Keratinocyte (primary cell): ENCODE measurements around the gene AARS2. TPM values are rescaled to one million over a fixed set of nuclear protein-coding genes. Genes with fewer than 3 reads are reported as not detected.
A peak's percentile ranks its signal among the peaks of the same experiment; 100 is the strongest.
"Not testable (repeated sequence)": the region's sequence is repeated elsewhere in the genome, so short reads cannot be mapped to it uniquely, and the experiment has no call there.

Experiments used
- DNase-seq: peaks from one replicate; pipeline ENCODE4 v3.0.0-alpha.2; 2011; ENCODE audit warnings: low read depth, missing footprints, low spot score
- FAIRE-seq: peaks from 2 replicates; lab custom pipeline; 2011; peaks lifted over from hg19 to GRCh38; lab: Jason Lieb, UNC
- H2AFZ ChIP-seq: 2 replicates; pipeline ENCODE4 v1.6.0; 2012; ENCODE audit warnings: low read length, control low read depth, inconsistent platforms; ENCODE audit not compliant: control insufficient read depth
- H3K27ac ChIP-seq: 2 replicates; pipeline ENCODE4 v1.5.1; 2011; ENCODE audit warnings: low read length; ENCODE audit not compliant: control insufficient read depth, insufficient read depth
- H3K27me3 ChIP-seq: 3 replicates; pipeline ENCODE4 v1.6.0; 2011; ENCODE audit warnings: low read length; ENCODE audit not compliant: control insufficient read depth, insufficient read depth; ENCODE audit errors: extremely low read depth
- H3K36me3 ChIP-seq, 2 experiments: 2 replicates in 1 of 2; 3 replicates in 1 of 2; pipeline ENCODE4 v1.5.1; 2011; ENCODE audit warnings: low read length in 2 of 2, mild to moderate bottlenecking in 1 of 2; ENCODE audit not compliant: control insufficient read depth in 2 of 2, insufficient read depth in 2 of 2; ENCODE audit errors: extremely low read depth in 1 of 2
- H3K4me1 ChIP-seq: 3 replicates; pipeline ENCODE4 v1.5.1; 2011; ENCODE audit warnings: low read length; ENCODE audit not compliant: control insufficient read depth, insufficient read depth; ENCODE audit errors: extremely low read depth
- H3K4me2 ChIP-seq: 3 replicates; pipeline ENCODE4 v1.6.0; 2011; ENCODE audit warnings: low read depth, low read length; ENCODE audit not compliant: control insufficient read depth, insufficient read depth; ENCODE audit errors: extremely low read depth
- H3K4me3 ChIP-seq, 3 experiments: fragments of 200-600 bp in 1 of 3; sonication (generic) in 1 of 3; 2 replicates in 2 of 3; 3 replicates in 1 of 3; pipeline ENCODE4 v1.5.1; 2011 to 2016; ENCODE audit warnings: low read length in 3 of 3, mild to moderate bottlenecking in 3 of 3, control low read depth in 2 of 3, inconsistent platforms in 1 of 3, low read depth in 1 of 3, mixed read lengths in 1 of 3, mixed run types in 1 of 3, moderate library complexity in 1 of 3; ENCODE audit not compliant: control insufficient read depth in 2 of 3, insufficient read depth in 2 of 3; ENCODE audit errors: extremely low read depth in 1 of 3
- H3K79me2 ChIP-seq: 2 replicates; pipeline ENCODE4 v1.6.0; 2012; ENCODE audit warnings: low read length; ENCODE audit not compliant: control insufficient read depth, insufficient read depth
- H3K9ac ChIP-seq: 3 replicates; pipeline ENCODE4 v1.6.0; 2011; ENCODE audit warnings: low read length; ENCODE audit not compliant: control insufficient read depth, insufficient read depth; ENCODE audit errors: extremely low read depth
- H3K9me1 ChIP-seq: 3 replicates; pipeline ENCODE4 v1.6.0; 2011; ENCODE audit warnings: low read length; ENCODE audit not compliant: control insufficient read depth, insufficient read depth; ENCODE audit errors: extremely low read depth
- H3K9me3 ChIP-seq: 2 replicates; pipeline ENCODE4 v1.5.1; 2012; ENCODE audit warnings: low read depth, low read length; ENCODE audit not compliant: control insufficient read depth
- H4K20me1 ChIP-seq: 3 replicates; pipeline ENCODE4 v1.6.0; 2011; ENCODE audit warnings: low read length; ENCODE audit not compliant: control insufficient read depth, insufficient read depth; ENCODE audit errors: extremely low read depth
- CTCF ChIP-seq, 3 experiments: IDR thresholded peaks in 1 of 3; conservative IDR thresholded peaks in 1 of 3; optimal IDR thresholded peaks in 1 of 3; 2 replicates in 2 of 3; 3 replicates in 1 of 3; pipeline versions ENCODE3 to v1.5.1; 2011; ENCODE audit warnings: low read length in 3 of 3, mild to moderate bottlenecking in 3 of 3, moderate library complexity in 2 of 3, control low read depth in 1 of 3, inconsistent platforms in 1 of 3; ENCODE audit not compliant: insufficient read depth in 2 of 3; ENCODE audit errors: extremely low read depth in 1 of 3
- EZH2 ChIP-seq: IDR thresholded peaks from one replicate; pipeline ENCODE4 v1.6.1; 2012; ENCODE audit warnings: inconsistent platforms, mild to moderate bottlenecking, low read length, moderate library complexity
- dilution Hi-C: fragments of 300-500 bp; cut with MboI; formaldehyde crosslinking; loops from one replicate; pipeline ENCODE4 v1.7.0; 2020; ENCODE audit warnings: low sequenced_read_pairs; ENCODE audit not compliant: extremely low pct_ligation_motif_present
- polyA plus RNA-seq, 5 experiments: library from polyadenylated mRNA; depleted of rRNA in 3 of 5; stranded (reverse) in 3 of 5; stranded (forward) in 1 of 5; unstranded in 1 of 5; fragments of >200 nt; gene quantifications; 1 replicate in 1 of 5; 2 replicates in 3 of 5; 3 replicates in 1 of 5; pipeline versions ENCODE4 v1.2.1 to v1.2.3, GENCODE V29; 2011 to 2012; ENCODE audit warnings: missing spikeins in 2 of 5, low read depth in 1 of 5, low replicate concordance in 1 of 5

Gene AARS2
- polyA plus RNA-seq, 1 donor (not counting 4 experiments of a cell fraction or from before 2014, with no cell fraction given) = 5.8 TPM

- no peaks in the 10 kb centered on the region for H3K27me3 ChIP-seq
Measured at GRCh38 chr6:44315516-44315915, 2.4 kb upstream of the AARS2 start.

GRCh38 chr6:44314657-44315056 is 1.5 kb upstream of the AARS2 start:
- H3K27ac ChIP-seq, H3K4me3 ChIP-seq, H3K4me1 ChIP-seq, DNase-seq, H3K9me1 ChIP-seq, H3K9me3 ChIP-seq, H3K9ac ChIP-seq, FAIRE-seq, H2AFZ ChIP-seq, H3K27me3 ChIP-seq, dilution Hi-C loops, H4K20me1 ChIP-seq, H3K4me2 ChIP-seq: not testable (repeated sequence)
- H3K36me3 ChIP-seq = peaks cover 6 to 12% of the 10 kb centered on the region in 2 experiments
- peaks cover 12% of the 10 kb centered on the region for H3K79me2 ChIP-seq

More at GRCh38 chr6:44315516-44315915, 2.4 kb upstream of the AARS2 start:
- H3K27ac ChIP-seq = no peak overlapping the region
- no peak for DNase-seq
- peaks cover under 1 to 7% of the 10 kb centered on the region in 2 experiments for H3K36me3 ChIP-seq
- H3K9ac ChIP-seq = no peak overlapping the region
- no peak for FAIRE-seq
- peaks cover 7% of the 10 kb centered on the region for H3K4me1 ChIP-seq
- H2AFZ ChIP-seq = no peak overlapping the region
- dilution Hi-C loops = no loop called here
- H3K79me2 ChIP-seq = peaks cover 12% of the 10 kb centered on the region
- no peak overlapping the region for H3K4me3 ChIP-seq
- H3K4me2 ChIP-seq = no peak overlapping the region
- no peaks in the 10 kb centered on the region for H4K20me1 ChIP-seq
- no peaks in the 10 kb centered on the region for H3K9me1 ChIP-seq
- H3K9me3 ChIP-seq = no peaks in the 10 kb centered on the region
- TF ChIP-seq EZH2 (no peak), CTCF (optimal IDR thresholded peaks at IDR 0.05 in 1 of 3, IDR thresholded peaks at IDR 0.05 in 1 of 3, conservative IDR thresholded peaks at IDR 0.05 in 1 of 3; ENCODE audit: extremely low read depth in 1 of 3, insufficient read depth in 2 of 3, low read length in 3 of 3) (no peak)

- no peaks in the 10 kb centered on the region for H3K9me1 ChIP-seq
- H3K4me2 ChIP-seq = peak overlapping the region; percentile 83
- H3K9me3 ChIP-seq = no peaks in the 10 kb centered on the region
- peak overlapping the region in 1 of 3 experiments; percentile 88 for H3K4me3 ChIP-seq
- H3K79me2 ChIP-seq = peaks cover 12% of the 10 kb centered on the region
- dilution Hi-C loops = no loop called here
- no peak overlapping the region for H3K9ac ChIP-seq
- TF ChIP-seq CTCF (optimal IDR thresholded peaks at IDR 0.05 in 1 of 3, IDR thresholded peaks at IDR 0.05 in 1 of 3, conservative IDR thresholded peaks at IDR 0.05 in 1 of 3; ENCODE audit: extremely low read depth in 1 of 3, insufficient read depth in 2 of 3, low read length in 3 of 3) (no peak), EZH2 (no peak)
- H2AFZ ChIP-seq = no peak overlapping the region
- no peak for FAIRE-seq
- peaks cover 19% of the 10 kb centered on the region for H3K4me1 ChIP-seq
- H3K27me3 ChIP-seq = no peaks in the 10 kb centered on the region
- no peak overlapping the region for H3K27ac ChIP-seq
- H3K36me3 ChIP-seq = peaks cover 13 to 27% of the 10 kb centered on the region in 2 experiments
- H4K20me1 ChIP-seq = no peaks in the 10 kb centered on the region
- no peak for DNase-seq
Measured at GRCh38 chr6:44311767-44312166, 1.4 kb downstream of the AARS2 start.
